Renal cortical epithelial cell (primary cell): ENCODE results near the gene ZNF273. TPM values are rescaled to one million over a fixed set of nuclear protein-coding genes. Genes with fewer than 3 reads are reported as not detected.
A peak's percentile ranks its signal among the peaks of the same experiment; 100 is the strongest.
"Not testable (repeated sequence)": the region's sequence is repeated elsewhere in the genome, so short reads cannot be mapped to it uniquely, and the experiment has no call there.

Source experiments
- DNase-seq: peaks from one replicate; pipeline ENCODE4 v3.0.0-alpha.2; 2011; ENCODE audit warnings: low read depth
- total RNA-seq: library from RNA; depleted of rRNA; stranded (reverse); fragments of >200 nt; gene quantifications from 2 replicates; pipeline ENCODE4 v1.2.3, GENCODE V29; 2014

ZNF273 gene
- total RNA-seq, 1 donor from 2014 or later, result 7.8 TPM

DNA sequence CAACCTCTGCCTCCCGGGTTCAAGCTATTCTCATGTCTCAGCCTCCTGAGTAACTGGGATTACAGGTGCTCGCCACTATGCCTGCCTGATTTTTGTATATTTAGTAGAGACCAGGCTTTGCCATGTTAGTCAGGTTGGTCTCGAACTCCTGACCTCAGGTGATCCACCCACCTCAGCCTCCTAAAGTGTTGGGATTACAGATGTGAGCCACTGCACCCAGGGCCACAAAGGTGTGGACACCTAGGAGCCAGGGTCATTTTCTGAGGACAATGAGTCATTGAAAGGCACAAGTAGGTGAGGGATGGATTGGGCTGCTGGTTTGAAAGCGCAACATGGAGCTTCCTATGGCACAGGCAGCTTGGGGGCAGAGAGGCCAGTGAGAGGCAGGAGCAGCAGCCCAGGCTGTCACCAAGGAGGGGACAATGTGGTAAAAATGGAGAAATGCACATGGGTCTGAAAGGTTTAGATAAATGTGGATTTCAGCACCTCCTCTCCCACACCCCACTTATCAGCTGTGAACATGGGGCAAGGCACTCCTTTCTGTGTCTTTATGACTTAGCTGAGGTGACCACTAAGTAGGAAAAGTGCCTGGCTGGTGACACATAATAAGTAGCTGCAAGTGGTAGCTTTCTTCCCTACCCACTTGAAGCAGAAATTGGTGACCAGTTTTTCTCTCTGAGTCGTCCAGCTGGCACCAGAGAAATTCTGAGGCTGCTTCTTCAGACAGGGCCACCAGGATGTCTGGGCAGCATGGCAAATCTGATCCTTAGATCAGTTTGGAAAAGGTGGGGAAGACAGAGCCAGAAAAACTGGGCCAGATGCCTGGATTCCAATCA lies 41.8 kb downstream of the ZNF273 start:
- DNase-seq, result not testable (repeated sequence)

DNA sequence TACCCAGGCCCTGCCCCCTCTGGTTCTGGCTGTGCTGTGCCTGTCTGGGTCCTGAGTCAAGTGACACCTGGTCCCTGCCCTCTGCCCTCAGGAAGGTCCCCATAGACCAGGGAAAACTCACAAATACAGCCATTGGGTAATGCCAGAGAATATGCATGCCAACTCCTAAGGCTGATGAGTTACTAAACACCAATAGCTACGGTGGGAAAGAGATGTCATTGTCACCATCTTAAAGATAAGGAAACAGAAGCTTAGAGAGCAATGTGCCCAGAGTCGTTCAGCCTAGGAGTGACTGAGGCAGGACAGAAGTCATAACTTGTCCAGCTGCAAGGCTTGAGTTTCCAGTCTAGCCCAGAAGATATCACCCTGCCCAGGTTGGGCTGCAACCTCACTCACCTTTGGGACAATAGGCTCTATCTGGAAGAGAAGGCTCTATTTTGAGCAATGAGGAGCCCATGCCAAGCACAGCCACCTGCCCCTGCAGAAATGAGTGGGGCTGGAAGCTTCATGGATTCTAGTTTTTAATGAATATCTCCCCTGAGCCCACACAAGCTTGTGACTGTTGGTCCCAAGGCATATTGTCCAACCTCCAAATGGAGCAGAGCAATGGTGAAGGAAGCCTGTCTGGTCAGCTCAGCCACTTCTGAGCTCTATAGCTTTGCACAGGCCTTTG lies 42.6 kb downstream of the ZNF273 start:
- no peak for DNase-seq

DNA sequence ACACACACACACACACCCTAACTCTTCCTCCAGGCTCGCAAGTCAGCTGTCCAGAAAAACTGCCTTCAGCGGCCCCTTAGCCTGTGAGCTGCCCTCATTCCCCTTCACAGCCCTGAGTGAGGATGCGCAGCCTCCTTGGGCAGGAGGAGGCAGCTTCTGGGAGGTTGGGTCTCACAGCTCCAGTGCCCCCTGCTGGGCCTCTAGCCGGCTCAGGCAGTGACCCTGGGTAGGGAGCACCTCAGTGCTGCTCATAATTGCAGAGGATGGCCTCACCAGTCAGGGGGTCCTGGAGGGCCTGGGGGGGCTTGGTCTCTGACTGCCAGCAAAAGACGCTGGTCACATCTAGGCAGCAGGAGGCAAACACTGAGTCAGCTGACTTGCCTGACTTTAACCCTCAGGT lies 43.7 kb downstream of the ZNF273 start:
- DNase-seq, result no peak

- no peak for DNase-seq
These were observed 44.4 kb downstream of the ZNF273 start for GRCh38 chr7:64947252-64948000.

- not testable (repeated sequence) for DNase-seq
These were observed 45.7 kb downstream of the ZNF273 start for GRCh38 chr7:64948774-64949173.

GRCh38 chr7:64950673-64951072 lies 47.6 kb downstream of the ZNF273 start:
- DNase-seq, result not testable (repeated sequence)

- DNase-seq, result peak; percentile 47
These were observed 48.3 kb downstream of the ZNF273 start for GRCh38 chr7:64951250-64951848.

DNA sequence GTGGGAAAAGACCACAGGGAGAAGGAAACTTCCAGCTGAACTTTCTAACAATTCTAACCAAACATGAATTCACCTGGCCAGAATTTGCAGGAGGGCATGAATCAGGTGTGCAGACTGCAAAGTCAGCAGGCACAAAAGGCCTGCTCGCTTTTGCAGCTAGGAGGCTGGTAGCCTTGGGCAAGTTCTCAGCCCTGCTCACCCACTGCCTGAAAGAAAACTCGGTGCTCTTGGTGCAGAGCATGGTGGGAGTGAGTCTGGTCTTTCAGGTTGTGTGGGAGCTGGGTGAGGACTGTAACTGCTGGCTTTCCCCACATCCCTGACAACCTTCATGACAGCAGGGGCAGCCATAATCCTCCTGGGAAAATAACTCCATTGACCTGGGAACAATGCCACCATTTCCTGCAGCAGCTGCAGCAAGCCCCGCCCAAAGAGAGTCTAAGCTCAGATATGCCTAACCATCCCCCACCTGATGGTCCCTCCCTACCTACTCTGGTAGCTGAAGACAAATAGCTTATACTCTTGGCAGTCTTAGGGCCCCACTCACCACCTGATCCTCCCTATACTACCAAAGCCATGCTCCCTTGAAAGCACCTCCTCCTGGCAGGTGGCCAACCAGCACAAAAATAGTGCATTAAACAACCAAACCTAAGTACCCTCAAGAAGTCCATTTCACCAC lies 56.1 kb downstream of the ZNF273 start:
- DNase-seq, result no peak

DNA sequence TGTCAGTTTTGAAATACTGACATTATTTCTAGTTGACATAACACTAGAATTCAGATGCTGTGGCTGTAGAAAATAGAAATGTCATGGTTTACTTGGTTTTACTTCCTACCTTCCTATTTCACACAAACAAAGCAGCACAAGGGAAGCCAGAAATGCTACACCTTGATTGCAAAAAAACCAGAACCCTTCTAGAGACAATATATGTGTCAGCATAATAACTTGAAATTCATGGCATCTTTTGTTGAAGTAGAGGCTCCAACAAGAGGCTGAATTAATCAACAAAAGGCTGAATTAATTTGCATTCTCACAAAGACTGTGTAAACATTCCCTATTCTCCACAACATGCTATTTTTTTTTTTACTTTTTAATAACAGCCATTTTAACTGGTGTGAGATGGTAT lies 62.5 kb downstream of the ZNF273 start:
- no peak for DNase-seq

- DNase-seq, result no peak
These were observed 75.6 kb downstream of the ZNF273 start for GRCh38 chr7:64978497-64979203.

Other genes with a start within 250 kb of the ZNF273 start
- 2.3 and 8.1 TPM in 2 replicates for gene ZNF107, start 237.1 kb upstream of the ZNF273 start, total RNA-seq
- gene ZNF138, start 108.8 kb upstream of the ZNF273 start, total RNA-seq, result 5.9 and 16.2 TPM in 2 replicates
- 6.1 and 16.9 TPM in 2 replicates for gene ZNF117, start 87.8 kb downstream of the ZNF273 start, total RNA-seq
- gene ERV3-1, start 103.4 kb downstream of the ZNF273 start, total RNA-seq, result 2.4 and 14.4 TPM in 2 replicates